Measurements from ENCODE around the gene ADRA2A.

Gene ADRA2A

DNA sequence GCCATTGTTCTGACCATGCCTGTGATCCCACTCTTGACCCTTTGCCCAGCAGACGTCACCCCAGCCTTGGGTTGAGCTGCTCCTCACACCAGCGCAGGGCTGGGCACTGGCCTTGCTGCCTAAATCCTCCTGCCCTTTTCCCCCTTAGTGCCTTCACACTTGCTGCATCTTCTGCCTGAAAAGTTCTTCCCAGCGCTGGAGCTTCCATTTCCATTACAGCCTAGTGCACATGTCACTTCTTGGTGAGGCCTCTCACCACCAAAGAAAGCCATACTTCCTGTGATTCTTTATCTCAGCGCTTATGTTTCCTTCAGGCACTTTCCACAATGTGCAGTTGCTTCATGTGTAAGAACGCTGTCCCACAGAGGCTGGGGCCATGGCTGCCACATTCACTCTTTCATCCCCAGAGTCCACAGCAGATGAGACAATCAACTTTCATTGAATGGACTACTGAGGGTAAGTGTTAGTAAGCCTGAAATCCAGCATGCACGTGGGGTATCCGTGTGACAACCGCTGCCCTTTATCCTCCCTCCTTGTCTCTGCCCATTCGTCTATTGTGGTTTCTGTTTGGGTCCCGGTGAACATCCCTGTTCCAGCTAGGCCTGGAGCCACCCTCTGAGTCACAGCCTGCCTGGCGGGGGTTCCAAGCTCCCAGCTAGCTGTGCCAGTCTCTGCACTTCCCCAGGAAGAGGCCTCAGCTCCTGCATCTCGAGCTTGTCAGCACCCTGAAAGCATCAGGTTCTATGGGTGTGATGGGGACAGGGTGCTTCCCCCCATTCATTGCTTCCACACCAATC is 37.3 kb downstream of the ADRA2A start:
- ATAC-seq = no peak
- TF ChIP-seq RARB (CRISPR knock-in tag; IDR thresholded peaks at IDR 0.05) (no peak), ISL1 (CRISPR knock-in tag; IDR thresholded peaks at IDR 0.05) (no peak), PPARA (CRISPR knock-in tag; IDR thresholded peaks at IDR 0.05; ENCODE audit: borderline replicate concordance) (no peak), CSDC2 (CRISPR knock-in tag; IDR thresholded peaks at IDR 0.05) (no peak), ZNF8 (CRISPR knock-in tag; IDR thresholded peaks at IDR 0.05) (no peak), ZNF565 (CRISPR knock-in tag; conservative IDR thresholded peaks at IDR 0.05; ENCODE audit: low read depth) (no peak), TCF4 (CRISPR knock-in tag; IDR thresholded peaks at IDR 0.05; ENCODE audit: borderline replicate concordance) (no peak), GLIS3 (CRISPR knock-in tag; IDR thresholded peaks at IDR 0.05) (no peak), ZFP3 (CRISPR knock-in tag; IDR thresholded peaks at IDR 0.05) (no peak), CSRNP3 (CRISPR knock-in tag; IDR thresholded peaks at IDR 0.05) (no peak), ZC3H10 (CRISPR knock-in tag; IDR thresholded peaks at IDR 0.05) (no peak), ZFP30 (CRISPR knock-in tag; IDR thresholded peaks at IDR 0.05) (no peak), ESRRG (CRISPR knock-in tag; IDR thresholded peaks at IDR 0.05) (no peak), CREB5 (CRISPR knock-in tag; IDR thresholded peaks at IDR 0.05; ENCODE audit: low read depth) (no peak), TOX (CRISPR knock-in tag; IDR thresholded peaks at IDR 0.05; ENCODE audit: borderline replicate concordance) (no peak), SNAI2 (CRISPR knock-in tag; IDR thresholded peaks at IDR 0.05) (no peak), ZNF70 (CRISPR knock-in tag; IDR thresholded peaks at IDR 0.05) (no peak), OSR1 (CRISPR knock-in tag; IDR thresholded peaks at IDR 0.05) (no peak)
- TF ChIP-seq, protein P1, sequence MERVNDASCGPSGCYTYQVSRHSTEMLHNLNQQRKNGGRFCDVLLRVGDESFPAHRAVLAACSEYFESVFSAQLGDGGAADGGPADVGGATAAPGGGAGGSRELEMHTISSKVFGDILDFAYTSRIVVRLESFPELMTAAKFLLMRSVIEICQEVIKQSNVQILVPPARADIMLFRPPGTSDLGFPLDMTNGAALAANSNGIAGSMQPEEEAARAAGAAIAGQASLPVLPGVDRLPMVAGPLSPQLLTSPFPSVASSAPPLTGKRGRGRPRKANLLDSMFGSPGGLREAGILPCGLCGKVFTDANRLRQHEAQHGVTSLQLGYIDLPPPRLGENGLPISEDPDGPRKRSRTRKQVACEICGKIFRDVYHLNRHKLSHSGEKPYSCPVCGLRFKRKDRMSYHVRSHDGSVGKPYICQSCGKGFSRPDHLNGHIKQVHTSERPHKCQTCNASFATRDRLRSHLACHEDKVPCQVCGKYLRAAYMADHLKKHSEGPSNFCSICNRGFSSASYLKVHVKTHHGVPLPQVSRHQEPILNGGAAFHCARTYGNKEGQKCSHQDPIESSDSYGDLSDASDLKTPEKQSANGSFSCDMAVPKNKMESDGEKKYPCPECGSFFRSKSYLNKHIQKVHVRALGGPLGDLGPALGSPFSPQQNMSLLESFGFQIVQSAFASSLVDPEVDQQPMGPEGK (CRISPR knock-in tag; IDR thresholded peaks at IDR 0.05; ENCODE audit: borderline replicate concordance) = no peak
- TF ChIP-seq, protein P2, sequence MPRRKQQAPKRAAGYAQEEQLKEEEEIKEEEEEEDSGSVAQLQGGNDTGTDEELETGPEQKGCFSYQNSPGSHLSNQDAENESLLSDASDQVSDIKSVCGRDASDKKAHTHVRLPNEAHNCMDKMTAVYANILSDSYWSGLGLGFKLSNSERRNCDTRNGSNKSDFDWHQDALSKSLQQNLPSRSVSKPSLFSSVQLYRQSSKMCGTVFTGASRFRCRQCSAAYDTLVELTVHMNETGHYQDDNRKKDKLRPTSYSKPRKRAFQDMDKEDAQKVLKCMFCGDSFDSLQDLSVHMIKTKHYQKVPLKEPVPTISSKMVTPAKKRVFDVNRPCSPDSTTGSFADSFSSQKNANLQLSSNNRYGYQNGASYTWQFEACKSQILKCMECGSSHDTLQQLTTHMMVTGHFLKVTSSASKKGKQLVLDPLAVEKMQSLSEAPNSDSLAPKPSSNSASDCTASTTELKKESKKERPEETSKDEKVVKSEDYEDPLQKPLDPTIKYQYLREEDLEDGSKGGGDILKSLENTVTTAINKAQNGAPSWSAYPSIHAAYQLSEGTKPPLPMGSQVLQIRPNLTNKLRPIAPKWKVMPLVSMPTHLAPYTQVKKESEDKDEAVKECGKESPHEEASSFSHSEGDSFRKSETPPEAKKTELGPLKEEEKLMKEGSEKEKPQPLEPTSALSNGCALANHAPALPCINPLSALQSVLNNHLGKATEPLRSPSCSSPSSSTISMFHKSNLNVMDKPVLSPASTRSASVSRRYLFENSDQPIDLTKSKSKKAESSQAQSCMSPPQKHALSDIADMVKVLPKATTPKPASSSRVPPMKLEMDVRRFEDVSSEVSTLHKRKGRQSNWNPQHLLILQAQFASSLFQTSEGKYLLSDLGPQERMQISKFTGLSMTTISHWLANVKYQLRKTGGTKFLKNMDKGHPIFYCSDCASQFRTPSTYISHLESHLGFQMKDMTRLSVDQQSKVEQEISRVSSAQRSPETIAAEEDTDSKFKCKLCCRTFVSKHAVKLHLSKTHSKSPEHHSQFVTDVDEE (CRISPR knock-in tag; IDR thresholded peaks at IDR 0.05) = no peak

DNA sequence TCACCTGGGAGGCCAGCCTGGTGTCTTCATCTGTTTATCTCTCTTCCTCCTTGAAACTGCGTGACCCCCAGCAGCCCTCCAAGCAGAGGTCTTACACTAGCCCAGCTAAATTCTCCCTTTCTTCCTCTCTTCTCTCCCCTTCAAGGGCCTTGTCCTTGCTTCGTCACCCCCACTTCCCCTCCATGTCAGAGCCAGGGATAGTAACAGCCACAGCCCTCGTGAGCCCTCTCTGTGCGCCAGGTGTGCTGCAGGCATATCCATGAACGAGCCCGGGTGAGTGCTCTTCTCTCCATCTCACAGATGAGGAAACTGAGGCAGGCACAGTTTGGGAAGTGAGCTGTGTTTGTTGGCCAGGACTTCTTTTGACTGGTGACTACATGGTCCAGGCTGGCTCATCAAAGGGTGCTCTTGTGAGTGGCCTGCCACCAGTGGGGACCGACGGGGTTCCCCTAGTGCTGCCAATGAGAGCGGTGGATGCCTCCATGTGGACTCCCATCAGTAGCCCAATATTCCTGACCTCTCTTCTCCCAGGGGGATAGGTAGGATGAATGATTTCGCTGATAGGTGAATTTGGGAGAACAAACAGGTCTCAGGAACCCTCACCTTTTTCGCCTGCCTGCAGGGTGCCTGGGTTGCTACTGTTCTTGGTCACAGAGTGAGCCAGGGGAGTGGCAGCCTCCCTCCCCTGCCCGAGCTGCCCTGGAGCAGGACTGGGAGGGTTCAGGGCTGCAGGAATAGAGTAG is 38.1 kb downstream of the ADRA2A start:
- no peak for ATAC-seq
- TF ChIP-seq ZFP30 (CRISPR knock-in tag; IDR thresholded peaks at IDR 0.05) (no peak), POU6F1 (CRISPR knock-in tag; IDR thresholded peaks at IDR 0.05; ENCODE audit: borderline replicate concordance, low read depth) (no peak), GLIS3 (CRISPR knock-in tag; IDR thresholded peaks at IDR 0.05) (no peak), ZNF8 (CRISPR knock-in tag; IDR thresholded peaks at IDR 0.05) (no peak)
